Loucy (cell line): ENCODE measurements around the gene ARAF.

ENCODE experiments used
- H2AFZ ChIP-seq: fragments of 200-600 bp; sonication (generic); 2 replicates; pipeline ENCODE4 v1.6.0; 2016; ENCODE audit warnings: antibody characterized with exemption, mild to moderate bottlenecking, low read length, moderate library complexity
- H3F3A ChIP-seq: fragments of 200-600 bp; 2 replicates; pipeline ENCODE4 v1.6.0; 2016; ENCODE audit warnings: antibody characterized with exemption, low read depth, mild to moderate bottlenecking
- H3K27me3 ChIP-seq: fragments of 200-600 bp; sonication (generic); 2 replicates; pipeline ENCODE4 v1.6.1; 2014; ENCODE audit warnings: low read length, mild to moderate bottlenecking; ENCODE audit not compliant: insufficient read depth, poor library complexity, severe bottlenecking
- H3K36me3 ChIP-seq: fragments of 200-600 bp; sonication (generic); 2 replicates; pipeline ENCODE4 v1.6.1; 2016; ENCODE audit warnings: low read length; ENCODE audit not compliant: insufficient read depth
- H3K4me1 ChIP-seq: fragments of 200-600 bp; sonication (generic); 2 replicates; pipeline ENCODE4 v1.5.1; 2014; ENCODE audit warnings: low read length, mild to moderate bottlenecking; ENCODE audit not compliant: insufficient read depth, poor library complexity, severe bottlenecking
- H3K4me2 ChIP-seq: fragments of 200-600 bp; sonication (generic); 2 replicates; pipeline ENCODE4 v1.6.0; 2014; ENCODE audit warnings: antibody characterized with exemption, low read length, low read depth, mild to moderate bottlenecking; ENCODE audit not compliant: poor library complexity, severe bottlenecking
- H3K4me3 ChIP-seq: fragments of 200-600 bp; sonication (generic); 2 replicates; pipeline ENCODE4 v1.5.1; 2014; ENCODE audit warnings: low read length, mild to moderate bottlenecking, mixed read lengths; ENCODE audit not compliant: poor library complexity, severe bottlenecking
- H3K79me2 ChIP-seq: fragments of 200-600 bp; sonication (generic); 2 replicates; pipeline ENCODE4 v1.6.1; 2014; ENCODE audit warnings: low read length; ENCODE audit not compliant: insufficient read depth
- H3K9ac ChIP-seq: fragments of 200-600 bp; sonication (generic); 2 replicates; pipeline ENCODE4 v1.6.0; 2014; ENCODE audit warnings: mild to moderate bottlenecking, low read depth, low read length, moderate library complexity; ENCODE audit not compliant: poor library complexity, severe bottlenecking
- H3K9me2 ChIP-seq: fragments of 200-600 bp; sonication (generic); replicated peaks from 2 replicates; pipeline ENCODE4 v1.6.1; 2016; ENCODE audit warnings: low read depth, low read length, mixed read lengths
- H3K9me3 ChIP-seq: fragments of 200-600 bp; sonication (generic); 2 replicates; pipeline ENCODE4 v1.6.1; 2014; ENCODE audit warnings: mild to moderate bottlenecking, antibody characterized with exemption, low read length, low read depth; ENCODE audit not compliant: insufficient read depth
- H4K20me1 ChIP-seq: fragments of 200-600 bp; sonication (generic); 2 replicates; pipeline ENCODE4 v1.6.0; 2014; ENCODE audit warnings: antibody characterized with exemption, low read length, mild to moderate bottlenecking; ENCODE audit not compliant: insufficient read depth, poor library complexity, severe bottlenecking
- CTCF ChIP-seq: fragments of 200-600 bp; sonication (generic); conservative IDR thresholded peaks from 2 replicates; pipeline ENCODE4 v1.5.1; 2014; ENCODE audit warnings: mild to moderate bottlenecking, antibody characterized with exemption, low read length
- EZH2phosphoT487 ChIP-seq: fragments of 200-600 bp; IDR thresholded peaks from 2 replicates; pipeline ENCODE4 v1.6.1; 2018; ENCODE audit warnings: antibody characterized with exemption, mild to moderate bottlenecking, moderate library complexity, borderline replicate concordance

The ARAF gene

GRCh38 chrX:47610511-47610910, 49.5 kb downstream of the ARAF start:
- no peak for TF ChIP-seq EZH2phosphoT487
- TF ChIP-seq CTCF: no peak
- Histone ChIP-seq H3K27me3 (no peaks in the 10 kb centered on the region), H3K36me3 (no peaks in the 10 kb centered on the region)

GRCh38 chrX:47611489-47611888, 50.5 kb downstream of the ARAF start:
- no peaks in the 10 kb centered on the region for H3K4me1 ChIP-seq
- no peaks in the 10 kb centered on the region for H3K9me3 ChIP-seq
- H3K9me2 ChIP-seq: no peaks in the 10 kb centered on the region
- H3F3A ChIP-seq: no peaks in the 10 kb centered on the region
- no peak overlapping the region for H2AFZ ChIP-seq
- no peaks in the 10 kb centered on the region for H3K79me2 ChIP-seq
- no peaks in the 10 kb centered on the region for H4K20me1 ChIP-seq
- no peak overlapping the region for H3K4me2 ChIP-seq
- no peaks in the 10 kb centered on the region for H3K36me3 ChIP-seq
- H3K4me3 ChIP-seq: no peak overlapping the region
- TF ChIP-seq CTCF (no peak), EZH2phosphoT487 (no peak)
- H3K9ac ChIP-seq: no peak overlapping the region
- no peaks in the 10 kb centered on the region for H3K27me3 ChIP-seq

More at GRCh38 chrX:47610511-47610910, 49.5 kb downstream of the ARAF start:
- H4K20me1 ChIP-seq: no peaks in the 10 kb centered on the region
- no peak overlapping the region for H3K4me3 ChIP-seq
- H2AFZ ChIP-seq: no peak overlapping the region
- no peaks in the 10 kb centered on the region for H3K4me1 ChIP-seq
- no peak overlapping the region for H3K9ac ChIP-seq
- H3K9me3 ChIP-seq: no peaks in the 10 kb centered on the region
- H3K79me2 ChIP-seq: no peaks in the 10 kb centered on the region
- no peaks in the 10 kb centered on the region for H3K9me2 ChIP-seq
- no peaks in the 10 kb centered on the region for H3F3A ChIP-seq
- H3K4me2 ChIP-seq: no peak overlapping the region

- H3K36me3 ChIP-seq: no peaks in the 10 kb centered on the region
- no peaks in the 10 kb centered on the region for H3F3A ChIP-seq
Observed at GRCh38 chrX:47611926-47612325, 50.9 kb downstream of the ARAF start.

More at GRCh38 chrX:47611926-47612325, 50.9 kb downstream of the ARAF start:
- no peak overlapping the region for H2AFZ ChIP-seq
- no peak overlapping the region for H3K4me2 ChIP-seq
- no peaks in the 10 kb centered on the region for H3K9me2 ChIP-seq
- H3K4me1 ChIP-seq: no peaks in the 10 kb centered on the region
- H3K9me3 ChIP-seq: no peaks in the 10 kb centered on the region
- no peaks in the 10 kb centered on the region for H3K79me2 ChIP-seq
- TF ChIP-seq EZH2phosphoT487 (no peak), CTCF (no peak)
- H3K9ac ChIP-seq: no peak overlapping the region
- no peaks in the 10 kb centered on the region for H3K27me3 ChIP-seq
- no peaks in the 10 kb centered on the region for H4K20me1 ChIP-seq
- no peak overlapping the region for H3K4me3 ChIP-seq
